Measurements from ENCODE around the gene C4BPA.

Gene C4BPA

DNA sequence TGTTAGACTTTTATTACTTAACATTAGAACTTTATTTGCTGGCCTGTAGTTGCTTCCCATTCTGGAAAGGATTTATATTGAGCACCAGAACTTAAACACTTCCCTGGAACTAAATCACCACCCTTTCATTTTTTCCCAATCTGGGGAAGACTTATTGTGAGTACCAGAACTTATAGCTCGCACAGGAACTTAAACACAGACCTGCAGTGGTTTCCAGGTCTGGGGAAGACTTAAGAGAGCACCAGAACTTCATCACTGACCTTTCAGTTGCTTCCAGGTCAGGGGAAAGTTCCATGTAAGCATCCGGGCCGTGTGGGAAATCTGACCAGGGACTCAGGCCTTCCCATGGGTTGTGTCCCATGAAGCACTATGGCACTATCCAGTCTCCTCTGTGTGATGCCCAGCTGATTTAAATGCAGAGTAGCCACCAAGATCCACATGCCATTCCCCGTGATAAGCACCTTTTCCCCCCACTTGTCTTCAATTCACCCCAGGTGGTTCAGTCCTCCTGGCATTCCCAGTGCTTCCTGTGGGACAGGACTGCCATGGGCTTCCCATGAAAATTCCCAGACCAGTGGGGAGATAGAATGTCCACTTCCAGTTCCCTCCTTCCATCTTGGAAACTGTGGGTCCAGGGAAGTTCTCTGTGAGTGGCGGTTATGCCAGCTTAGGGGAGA is 48.9 kb downstream of the C4BPA start:
- Histone ChIP-seq H3K4me3 (ENCODE audit: extremely low read depth, insufficient read depth, low read length, poor library complexity, severe bottlenecking) (no peak overlapping the region), H3K36me3 (ENCODE audit: control insufficient read depth, insufficient read depth, low read length) (no peaks in the 10 kb centered on the region), H3K4me1 (ENCODE audit: control insufficient read depth, insufficient read depth, low read length, poor library complexity, severe bottlenecking) (no peaks in the 10 kb centered on the region), H3K27ac (ENCODE audit: low read depth, low read length, severe bottlenecking) (no peak overlapping the region), H3K9me3 (ENCODE audit: control insufficient read depth, low read length) (no peaks in the 10 kb centered on the region)
- WGBS, 2 experiments (ENCODE audit: insufficient coverage in 2 of 2): 87 to 91% methylated on average over 3 to 4 of the region's 5 CpGs

DNA sequence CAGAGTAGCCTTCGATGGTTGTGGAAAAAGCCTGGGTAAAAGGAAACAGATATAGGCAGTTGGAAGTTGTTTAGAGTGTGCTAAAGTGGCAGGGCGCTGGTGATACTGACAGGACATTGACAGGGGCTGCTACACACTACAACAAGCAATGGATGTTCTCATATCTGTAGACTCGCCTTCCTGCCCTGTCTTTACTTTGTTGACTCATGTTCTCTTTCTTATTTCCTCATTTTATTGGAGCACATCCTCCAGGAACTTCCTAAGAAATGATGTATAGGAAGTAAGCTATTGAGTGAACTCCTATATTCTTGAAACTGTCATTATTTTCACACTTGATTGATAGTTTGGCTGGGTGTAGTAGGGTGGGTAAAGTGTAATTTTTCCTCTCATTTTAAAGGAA is 51.0 kb downstream of the C4BPA start:
- Histone ChIP-seq H3K4me1 (ENCODE audit: control insufficient read depth, insufficient read depth, low read length, poor library complexity, severe bottlenecking) (no peaks in the 10 kb centered on the region), H3K9me3 (ENCODE audit: control insufficient read depth, low read length) (no peaks in the 10 kb centered on the region), H3K4me3 (ENCODE audit: extremely low read depth, insufficient read depth, low read length, poor library complexity, severe bottlenecking) (no peak overlapping the region), H3K36me3 (ENCODE audit: control insufficient read depth, insufficient read depth, low read length) (no peaks in the 10 kb centered on the region), H3K27ac (ENCODE audit: low read depth, low read length, severe bottlenecking) (no peak overlapping the region)
- WGBS, 2 experiments (ENCODE audit: insufficient coverage in 2 of 2): 70 to 100% methylated on average over 1 to 2 of the region's 3 CpGs

DNA sequence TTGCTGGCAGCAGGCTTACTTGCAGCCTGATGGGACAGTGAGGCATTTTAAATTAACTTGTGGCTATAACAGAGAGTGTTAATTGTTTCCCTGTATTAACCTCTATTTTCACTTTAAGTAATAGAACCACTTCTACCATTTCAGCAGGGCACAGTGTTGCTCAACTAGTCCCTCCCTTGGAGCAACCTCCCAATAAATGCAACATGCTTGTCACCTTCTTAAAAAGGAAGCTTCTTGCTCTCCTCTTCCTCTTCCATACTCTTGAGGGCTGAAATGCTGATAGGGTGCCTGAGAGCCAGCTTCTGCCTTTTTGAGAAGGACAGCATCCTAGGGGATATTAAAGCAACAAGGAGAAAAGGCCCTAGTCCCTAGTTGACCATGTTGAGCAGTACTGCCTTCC is 52.1 kb downstream of the C4BPA start:
- H3K27ac ChIP-seq (ENCODE audit: low read depth, low read length, severe bottlenecking): no peak overlapping the region
- no peaks in the 10 kb centered on the region for H3K36me3 ChIP-seq (ENCODE audit: control insufficient read depth, insufficient read depth, low read length)
- H3K4me1 ChIP-seq (ENCODE audit: control insufficient read depth, insufficient read depth, low read length, poor library complexity, severe bottlenecking): no peaks in the 10 kb centered on the region
- H3K9me3 ChIP-seq (ENCODE audit: control insufficient read depth, low read length): no peaks in the 10 kb centered on the region
- H3K4me3 ChIP-seq (ENCODE audit: extremely low read depth, insufficient read depth, low read length, poor library complexity, severe bottlenecking): no peak overlapping the region

DNA sequence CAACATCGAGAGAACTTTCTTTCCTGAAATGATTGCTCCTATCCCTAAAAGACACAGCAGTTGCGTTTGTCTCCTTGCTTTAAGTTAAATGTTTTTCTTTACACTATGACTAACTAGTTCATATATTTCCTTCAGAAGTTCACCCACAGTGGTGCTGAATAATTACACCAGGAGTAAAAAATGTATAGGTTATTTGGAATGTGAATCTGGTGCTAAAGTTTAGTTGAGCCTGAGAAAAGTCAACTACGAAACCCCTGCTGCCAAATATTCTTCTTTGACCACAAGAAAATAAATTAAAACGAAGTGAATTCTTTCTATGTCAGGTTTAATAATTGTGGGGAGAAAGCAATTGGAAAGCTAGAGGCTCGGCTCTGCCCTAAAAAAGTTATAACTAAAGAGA is 52.8 kb downstream of the C4BPA start:
- Histone ChIP-seq H3K9me3 (ENCODE audit: control insufficient read depth, low read length) (no peaks in the 10 kb centered on the region), H3K4me3 (ENCODE audit: extremely low read depth, insufficient read depth, low read length, poor library complexity, severe bottlenecking) (no peak overlapping the region), H3K4me1 (ENCODE audit: control insufficient read depth, insufficient read depth, low read length, poor library complexity, severe bottlenecking) (no peaks in the 10 kb centered on the region), H3K36me3 (ENCODE audit: control insufficient read depth, insufficient read depth, low read length) (no peaks in the 10 kb centered on the region), H3K27ac (ENCODE audit: low read depth, low read length, severe bottlenecking) (no peak overlapping the region)
- WGBS, 2 experiments (ENCODE audit: insufficient coverage in 2 of 2): 90 to 100% methylated on average over 1 to 2 of the region's 5 CpGs

DNA sequence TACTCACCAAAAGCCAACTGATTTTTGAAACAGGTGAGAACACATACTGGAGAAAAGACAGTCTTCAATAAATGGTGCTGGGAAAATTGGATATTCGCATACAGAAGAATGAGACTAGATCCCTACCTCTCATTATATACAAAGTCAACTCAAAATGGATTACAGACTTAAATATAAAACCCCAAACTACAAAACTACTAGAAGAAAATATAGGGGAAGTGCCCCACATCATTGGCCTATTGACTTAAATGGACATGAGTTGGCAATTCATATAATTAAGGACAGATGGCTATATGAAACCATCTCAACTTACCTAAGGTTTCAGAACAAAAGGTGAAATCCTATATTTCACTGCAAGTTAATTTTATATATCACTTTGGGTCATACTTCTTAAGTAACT is 60.1 kb downstream of the C4BPA start:
- Histone ChIP-seq H3K4me1 (ENCODE audit: control insufficient read depth, insufficient read depth, low read length, poor library complexity, severe bottlenecking) (no peaks in the 10 kb centered on the region), H3K36me3 (ENCODE audit: control insufficient read depth, insufficient read depth, low read length) (no peaks in the 10 kb centered on the region), H3K9me3 (ENCODE audit: control insufficient read depth, low read length) (no peaks in the 10 kb centered on the region), H3K27ac (ENCODE audit: low read depth, low read length, severe bottlenecking) (no peak overlapping the region), H3K4me3 (ENCODE audit: extremely low read depth, insufficient read depth, low read length, poor library complexity, severe bottlenecking) (no peak overlapping the region)
- WGBS, 2 experiments (ENCODE audit: insufficient coverage in 2 of 2): no CpG with 5 or more reads among the region's 1 CpG

DNA sequence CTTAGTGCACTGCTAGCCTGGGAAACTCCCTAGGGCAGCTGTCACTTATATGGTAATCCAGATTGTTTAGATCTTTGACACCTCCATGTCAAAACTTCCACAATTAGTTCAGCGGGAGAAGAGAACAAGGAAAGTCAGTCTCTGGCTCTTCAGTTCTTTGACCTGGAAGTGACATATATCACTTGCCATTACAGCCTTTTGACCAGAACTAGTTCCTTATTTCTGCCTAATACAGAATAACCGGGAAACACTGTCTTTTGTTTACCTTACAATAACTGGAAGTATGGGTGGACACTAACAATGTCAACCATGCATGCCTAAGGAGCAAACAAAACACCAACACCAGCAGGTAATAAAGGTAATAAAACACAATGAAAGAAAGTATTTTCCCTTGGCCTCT is 68.3 kb downstream of the C4BPA start:
- no peaks in the 10 kb centered on the region for H3K36me3 ChIP-seq (ENCODE audit: control insufficient read depth, insufficient read depth, low read length)
- no peak overlapping the region for H3K4me3 ChIP-seq (ENCODE audit: extremely low read depth, insufficient read depth, low read length, poor library complexity, severe bottlenecking)
- WGBS, 2 experiments (ENCODE audit: insufficient coverage in 2 of 2): 88 to 100% methylated on average over 1 of the region's 2 CpGs
- peaks cover 3% of the 10 kb centered on the region for H3K9me3 ChIP-seq (ENCODE audit: control insufficient read depth, low read length)
- H3K27ac ChIP-seq (ENCODE audit: low read depth, low read length, severe bottlenecking): no peak overlapping the region
- H3K4me1 ChIP-seq (ENCODE audit: control insufficient read depth, insufficient read depth, low read length, poor library complexity, severe bottlenecking): no peaks in the 10 kb centered on the region

DNA sequence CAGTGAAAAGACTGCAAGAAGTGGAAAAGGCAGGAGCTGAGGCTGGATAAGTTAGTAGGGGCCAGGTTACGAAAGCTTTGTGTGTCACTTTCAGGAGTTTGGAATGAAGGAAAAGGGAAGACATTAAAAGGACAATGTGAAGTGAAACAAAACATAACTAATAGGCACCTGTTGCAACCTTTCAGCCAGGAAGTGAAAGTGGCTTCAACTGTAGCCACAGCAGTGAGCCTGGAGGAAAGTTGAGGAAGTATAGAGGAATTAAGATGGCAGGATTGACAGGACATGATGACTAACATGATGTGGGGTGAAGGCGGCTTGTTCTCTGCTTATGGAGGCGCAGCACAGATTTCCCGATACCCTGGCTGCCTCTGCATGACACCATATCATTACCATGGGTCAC is 68.9 kb downstream of the C4BPA start:
- 93 to 100% methylated on average over 1 to 3 of the region's 4 CpGs for WGBS, 2 experiments (ENCODE audit: insufficient coverage in 2 of 2)
- Histone ChIP-seq H3K4me1 (ENCODE audit: control insufficient read depth, insufficient read depth, low read length, poor library complexity, severe bottlenecking) (no peaks in the 10 kb centered on the region), H3K27ac (ENCODE audit: low read depth, low read length, severe bottlenecking) (no peak overlapping the region), H3K9me3 (ENCODE audit: control insufficient read depth, low read length) (peaks cover 3% of the 10 kb centered on the region), H3K4me3 (ENCODE audit: extremely low read depth, insufficient read depth, low read length, poor library complexity, severe bottlenecking) (no peak overlapping the region), H3K36me3 (ENCODE audit: control insufficient read depth, insufficient read depth, low read length) (no peaks in the 10 kb centered on the region)

DNA sequence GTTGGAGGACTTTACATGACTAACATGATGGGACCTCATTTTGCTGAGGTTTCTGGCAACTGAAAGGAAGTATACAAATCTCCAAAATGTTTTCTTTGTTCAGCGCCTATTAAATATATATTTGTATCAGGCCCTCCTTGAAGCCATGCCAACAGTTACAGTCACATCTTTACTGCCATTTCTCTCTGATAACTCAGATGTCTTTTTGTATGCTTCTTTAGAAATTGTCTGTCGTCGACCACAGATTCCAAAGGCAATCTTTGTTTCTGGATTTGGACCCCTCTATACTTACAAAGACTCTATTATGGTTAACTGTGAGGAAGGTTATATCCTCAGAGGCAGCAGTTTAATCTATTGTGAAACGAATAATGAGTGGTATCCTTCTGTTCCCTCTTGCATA is 69.4 kb downstream of the C4BPA start:
- Histone ChIP-seq H3K27ac (ENCODE audit: low read depth, low read length, severe bottlenecking) (no peak overlapping the region), H3K9me3 (ENCODE audit: control insufficient read depth, low read length) (peaks cover 3% of the 10 kb centered on the region), H3K4me1 (ENCODE audit: control insufficient read depth, insufficient read depth, low read length, poor library complexity, severe bottlenecking) (no peaks in the 10 kb centered on the region), H3K4me3 (ENCODE audit: extremely low read depth, insufficient read depth, low read length, poor library complexity, severe bottlenecking) (no peak overlapping the region), H3K36me3 (ENCODE audit: control insufficient read depth, insufficient read depth, low read length) (no peaks in the 10 kb centered on the region)
- 89% methylated on average over 3 of the region's 4 CpGs; no CpG with 5 or more reads in 1 of the 2 experiments for WGBS, 2 experiments (ENCODE audit: insufficient coverage in 2 of 2)

DNA sequence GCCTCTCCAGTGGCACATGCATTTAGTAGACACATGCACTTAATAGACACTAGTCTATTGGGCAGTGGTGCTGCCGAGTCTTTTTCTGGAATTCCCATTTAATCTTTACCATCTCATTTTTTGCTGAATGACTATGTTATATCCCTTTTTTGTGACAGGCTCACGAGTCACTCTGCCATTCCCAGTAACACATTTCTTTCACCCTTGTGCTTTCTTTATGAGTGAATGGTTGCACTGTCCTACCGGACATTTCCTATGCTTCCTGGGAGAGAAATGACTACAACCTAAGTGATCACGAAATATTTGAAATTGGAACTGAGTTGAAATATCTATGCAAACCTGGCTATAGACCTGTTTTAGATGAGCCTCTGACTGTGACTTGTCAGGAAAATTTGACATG is 70.9 kb downstream of the C4BPA start:
- Histone ChIP-seq H3K36me3 (ENCODE audit: control insufficient read depth, insufficient read depth, low read length) (no peaks in the 10 kb centered on the region), H3K4me1 (ENCODE audit: control insufficient read depth, insufficient read depth, low read length, poor library complexity, severe bottlenecking) (no peaks in the 10 kb centered on the region), H3K9me3 (ENCODE audit: control insufficient read depth, low read length) (no peaks in the 10 kb centered on the region), H3K27ac (ENCODE audit: low read depth, low read length, severe bottlenecking) (no peak overlapping the region), H3K4me3 (ENCODE audit: extremely low read depth, insufficient read depth, low read length, poor library complexity, severe bottlenecking) (no peak overlapping the region)
- 92% methylated on average over 4 of the region's 4 CpGs for WGBS, 2 experiments (ENCODE audit: insufficient coverage in 2 of 2)

DNA sequence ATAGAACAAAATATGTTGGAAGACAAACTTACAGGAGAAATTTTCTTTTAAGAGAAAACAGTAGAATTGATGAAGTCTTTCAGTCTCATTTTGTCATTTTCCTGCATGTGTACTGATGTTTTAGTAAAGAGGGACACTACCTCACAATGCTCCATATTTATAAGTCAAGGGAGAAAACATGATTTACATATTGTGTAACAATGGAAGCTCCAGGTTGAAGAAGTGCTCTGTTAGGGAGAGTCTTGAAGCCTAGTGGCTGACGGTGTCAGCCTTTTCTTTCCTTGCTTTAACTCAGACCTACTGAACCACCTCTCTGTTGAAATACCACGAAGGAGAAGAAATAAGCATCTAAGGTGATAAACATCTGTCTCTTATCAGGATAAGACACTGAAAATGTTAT is 75.0 kb downstream of the C4BPA start:
- H3K27ac ChIP-seq (ENCODE audit: low read depth, low read length, severe bottlenecking): no peak overlapping the region
- 83% methylated on average over 1 of the region's 2 CpGs; no CpG with 5 or more reads in 1 of the 2 experiments for WGBS, 2 experiments (ENCODE audit: insufficient coverage in 2 of 2)
- no peak overlapping the region for H3K4me3 ChIP-seq (ENCODE audit: extremely low read depth, insufficient read depth, low read length, poor library complexity, severe bottlenecking)
- no peaks in the 10 kb centered on the region for H3K4me1 ChIP-seq (ENCODE audit: control insufficient read depth, insufficient read depth, low read length, poor library complexity, severe bottlenecking)
- no peaks in the 10 kb centered on the region for H3K9me3 ChIP-seq (ENCODE audit: control insufficient read depth, low read length)
- no peaks in the 10 kb centered on the region for H3K36me3 ChIP-seq (ENCODE audit: control insufficient read depth, insufficient read depth, low read length)

DNA sequence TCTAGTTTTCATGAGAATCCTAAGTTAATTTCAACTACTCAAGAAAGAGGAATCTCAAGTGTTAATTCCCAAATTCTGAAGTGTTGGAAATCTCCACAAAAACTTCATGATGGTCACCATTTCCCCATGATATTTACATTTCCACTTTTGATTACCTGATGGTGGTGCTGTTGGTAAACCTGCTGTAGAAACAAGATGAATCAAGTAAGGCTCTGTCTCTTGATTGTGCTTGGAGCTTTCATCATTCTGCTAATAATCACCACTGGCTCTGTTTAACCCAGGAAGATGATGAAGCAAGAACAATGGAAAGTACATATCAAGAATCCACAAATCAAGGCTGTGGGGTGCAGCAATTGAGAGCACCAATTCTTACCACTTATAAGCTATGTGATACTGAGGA is 77.8 kb downstream of the C4BPA start:
- Histone ChIP-seq H3K36me3 (ENCODE audit: control insufficient read depth, insufficient read depth, low read length) (no peaks in the 10 kb centered on the region), H3K4me1 (ENCODE audit: control insufficient read depth, insufficient read depth, low read length, poor library complexity, severe bottlenecking) (no peaks in the 10 kb centered on the region)

More for the DNA sequence above, 77.8 kb downstream of the C4BPA start:
- H3K9me3 ChIP-seq (ENCODE audit: control insufficient read depth, low read length): no peaks in the 10 kb centered on the region
- H3K4me3 ChIP-seq (ENCODE audit: extremely low read depth, insufficient read depth, low read length, poor library complexity, severe bottlenecking): no peak overlapping the region
- H3K27ac ChIP-seq (ENCODE audit: low read depth, low read length, severe bottlenecking): no peak overlapping the region

Measured in mesodermal cell (in vitro differentiated cells).